GM15510 (cell line): ENCODE measurements around the gene FAM81B.

Experiments used
- POLR2A ChIP-seq: IDR thresholded peaks from 3 replicates; pipeline ENCODE4 v1.6.1; 2011; ENCODE audit warnings: borderline replicate concordance; ENCODE audit not compliant: insufficient read length; ENCODE audit errors: extremely low read depth

The FAM81B gene, protein sequence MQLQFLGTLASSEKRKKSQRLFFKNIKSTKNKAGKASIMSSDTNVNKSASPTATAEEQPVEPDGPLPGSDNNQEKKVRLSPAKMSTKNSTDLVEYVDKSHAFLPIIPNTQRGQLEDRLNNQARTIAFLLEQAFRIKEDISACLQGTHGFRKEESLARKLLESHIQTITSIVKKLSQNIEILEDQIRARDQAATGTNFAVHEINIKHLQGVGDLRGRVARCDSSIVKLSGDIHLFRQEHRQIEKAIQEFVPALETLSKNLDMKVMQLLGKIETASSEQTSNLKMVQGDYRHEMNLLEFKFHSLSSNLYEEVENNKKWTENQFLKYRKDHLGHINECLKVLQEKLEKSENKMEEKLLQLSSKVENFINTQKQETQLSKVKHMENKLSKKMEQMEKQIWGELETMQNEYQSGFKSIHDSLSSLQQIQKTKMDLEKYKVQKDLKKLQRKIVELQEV

DNA sequence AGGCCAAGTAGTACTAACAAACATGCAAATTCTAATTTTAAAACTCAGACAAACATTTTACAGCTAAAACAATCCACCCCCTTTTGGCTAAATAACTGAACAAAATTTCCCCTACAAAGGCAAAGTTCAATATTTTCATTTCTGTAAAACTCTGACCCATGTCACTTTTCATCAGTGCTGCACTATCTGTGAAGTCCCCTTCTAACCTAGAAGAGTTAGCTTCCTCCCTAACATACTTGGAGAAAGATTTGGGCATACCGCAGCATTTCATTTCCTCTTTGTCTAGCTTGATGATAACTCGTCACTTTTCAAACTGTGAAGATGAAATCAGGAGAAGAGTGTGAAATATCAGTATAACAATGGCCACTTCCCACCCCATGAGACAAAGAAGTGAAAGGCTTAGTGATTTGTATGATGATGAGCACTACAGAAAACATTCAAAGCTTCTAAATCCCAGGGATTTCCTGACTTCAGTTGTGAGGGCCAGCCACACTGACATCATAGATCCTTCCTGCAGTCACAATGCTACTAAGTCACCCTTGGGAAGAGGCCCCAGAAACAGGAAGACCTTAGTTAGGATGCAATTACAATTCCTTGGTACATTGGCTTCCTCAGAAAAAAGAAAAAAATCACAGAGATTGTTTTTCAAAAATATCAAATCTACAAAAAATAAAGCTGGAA is at the start of gene FAM81B:
Gene FAM81B, plus strand, starts transcription at position 555 of the 681 bp plus-strand sequence. Its CDS starts 24 bp downstream, at position 579.
- no peak for TF ChIP-seq POLR2A

DNA sequence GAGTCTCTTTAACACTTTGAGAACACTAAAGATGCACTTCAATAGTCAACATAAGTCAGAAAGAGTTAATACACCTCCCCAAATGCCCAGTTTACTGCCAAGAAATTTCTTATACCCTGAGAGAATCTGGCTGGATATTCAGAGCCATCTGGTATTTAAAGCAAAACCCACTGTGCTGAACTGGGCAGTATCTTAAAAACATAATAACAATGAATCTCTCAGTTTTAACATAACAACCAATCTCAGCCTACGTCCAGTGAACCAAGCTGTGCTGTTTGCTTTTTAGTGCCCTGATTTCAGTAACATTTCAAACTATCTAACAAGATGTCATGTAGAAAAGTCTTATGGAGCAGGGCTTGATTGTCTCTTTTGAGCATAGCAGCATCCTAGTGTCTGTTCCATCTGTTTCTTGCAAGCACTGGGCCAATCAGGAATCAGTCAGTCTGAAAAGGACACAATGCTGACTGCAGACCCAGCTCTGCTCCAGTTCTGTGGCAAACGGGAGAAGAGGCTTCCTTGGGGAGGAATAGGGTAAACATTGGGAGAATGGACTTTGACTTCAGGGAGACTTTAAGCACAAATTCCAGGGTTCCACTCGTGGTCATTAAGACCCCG is 43.6 kb upstream of the FAM81B start:
- TF ChIP-seq POLR2A, result no peak

DNA sequence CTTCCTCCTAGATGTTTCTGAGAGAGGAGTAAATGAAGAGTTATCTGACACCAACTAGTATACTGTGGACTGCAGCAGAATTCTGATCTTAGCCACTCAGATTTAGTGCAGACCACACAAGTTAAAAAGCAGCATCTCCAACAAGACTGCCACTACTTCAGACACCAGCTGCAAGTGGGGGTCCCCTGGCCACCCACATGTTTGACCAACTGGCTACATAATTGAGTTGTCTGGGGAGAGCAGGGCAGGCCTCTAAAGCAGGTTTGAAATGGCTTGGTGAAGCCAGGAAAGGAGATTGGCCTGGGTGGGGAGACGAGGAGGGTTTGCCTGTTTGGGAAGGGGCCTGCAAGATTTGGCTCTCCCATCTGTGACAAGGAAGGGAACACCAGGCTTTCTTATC is 40.5 kb upstream of the FAM81B start:
- TF ChIP-seq POLR2A, result no peak

DNA sequence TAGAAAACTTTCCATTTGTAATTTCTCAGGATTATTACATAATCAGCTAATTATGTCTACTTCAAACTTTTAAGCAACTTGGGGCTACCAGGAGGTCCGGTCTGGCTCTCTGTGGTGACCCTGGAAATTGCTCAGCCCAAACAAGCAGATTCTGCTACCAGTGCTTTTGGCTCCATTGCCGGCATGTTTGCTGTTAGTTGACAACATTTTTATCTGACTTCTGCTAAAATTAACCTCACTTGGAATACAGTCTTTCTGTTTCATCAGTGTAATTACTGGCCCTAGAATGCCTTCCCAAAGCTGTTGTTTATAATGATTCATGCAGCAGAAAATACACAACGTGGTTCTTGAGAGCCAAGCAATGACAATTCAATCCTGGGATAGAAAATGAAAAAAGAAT is 38.5 kb upstream of the FAM81B start:
- no peak for TF ChIP-seq POLR2A

DNA sequence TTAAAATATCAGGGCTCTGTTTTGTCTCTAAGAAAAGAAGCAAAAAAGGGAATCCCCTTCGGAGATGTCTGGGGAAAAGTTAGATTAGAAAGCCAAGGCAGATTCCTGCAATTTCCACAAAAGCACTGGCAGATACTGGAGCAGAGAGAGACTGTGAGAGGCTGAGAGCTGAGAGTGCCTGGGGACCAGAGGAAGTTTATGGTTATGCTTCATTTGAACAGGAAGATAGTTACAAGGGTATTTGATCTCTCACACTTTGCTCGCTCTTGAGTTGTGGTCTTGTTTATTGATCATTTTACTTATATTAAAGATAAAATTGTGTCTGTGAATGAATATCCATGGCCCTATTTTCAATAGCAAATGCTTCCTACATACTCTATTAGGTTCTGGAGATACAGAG is 32.8 kb upstream of the FAM81B start:
- no peak for TF ChIP-seq POLR2A

DNA sequence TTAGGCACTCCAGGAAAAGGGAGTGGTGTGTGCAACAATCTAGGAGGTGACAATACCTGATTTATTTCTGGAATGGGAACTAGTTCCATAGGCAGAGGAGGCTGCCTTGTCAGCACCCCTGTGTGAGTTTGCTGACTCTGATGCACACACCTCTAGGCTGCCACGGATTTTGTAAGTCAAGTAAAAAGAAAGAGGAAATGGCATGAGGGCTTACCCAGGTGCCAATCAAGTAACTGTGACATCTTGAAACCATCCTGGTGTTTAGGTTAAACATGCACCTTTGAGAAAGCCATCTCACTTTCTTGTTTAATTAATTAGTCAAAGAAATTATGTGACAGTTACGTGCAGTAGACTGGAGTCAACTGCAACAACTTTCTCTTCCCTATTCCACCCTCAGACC is 32.3 kb upstream of the FAM81B start:
- no peak for TF ChIP-seq POLR2A

DNA sequence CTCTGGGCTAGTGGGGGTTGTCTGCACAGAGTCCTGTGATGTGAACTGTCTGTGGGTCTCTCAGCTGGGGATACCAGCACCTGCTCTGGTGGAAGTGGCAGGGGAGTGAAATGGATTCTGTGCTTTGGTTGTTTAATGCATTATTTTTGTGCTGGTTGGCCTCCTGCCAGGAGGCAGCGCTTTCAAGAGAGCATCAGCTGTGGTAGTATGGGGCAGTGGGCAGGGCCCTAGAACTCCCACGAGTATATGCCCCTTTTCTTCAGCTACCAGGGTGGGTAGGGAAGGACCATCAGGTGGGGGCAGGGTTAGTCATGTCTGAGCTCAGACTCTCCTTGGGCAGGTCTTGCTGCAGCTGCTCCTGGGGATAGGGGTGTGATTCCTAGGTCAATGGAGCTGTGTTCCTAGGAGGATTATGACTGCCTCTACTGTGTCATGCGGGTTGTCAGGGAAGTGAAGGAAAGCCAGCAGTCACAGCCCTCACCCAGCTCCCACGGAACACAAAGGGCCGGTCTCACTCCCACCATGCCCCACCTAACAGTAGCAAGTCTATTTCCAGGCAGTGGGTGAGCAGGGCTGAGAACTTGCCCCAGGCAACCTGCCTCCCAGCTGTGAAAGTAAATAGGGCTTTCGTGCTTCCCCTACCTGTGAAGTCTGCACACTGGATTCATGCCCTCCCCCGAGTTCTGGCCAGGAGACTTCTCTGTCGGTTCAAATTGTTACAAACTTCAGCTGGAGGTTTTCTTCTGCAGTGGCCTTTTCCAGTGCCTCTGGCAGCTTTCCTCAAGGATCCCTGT is 25.7 kb upstream of the FAM81B start:
- no peak for TF ChIP-seq POLR2A

DNA sequence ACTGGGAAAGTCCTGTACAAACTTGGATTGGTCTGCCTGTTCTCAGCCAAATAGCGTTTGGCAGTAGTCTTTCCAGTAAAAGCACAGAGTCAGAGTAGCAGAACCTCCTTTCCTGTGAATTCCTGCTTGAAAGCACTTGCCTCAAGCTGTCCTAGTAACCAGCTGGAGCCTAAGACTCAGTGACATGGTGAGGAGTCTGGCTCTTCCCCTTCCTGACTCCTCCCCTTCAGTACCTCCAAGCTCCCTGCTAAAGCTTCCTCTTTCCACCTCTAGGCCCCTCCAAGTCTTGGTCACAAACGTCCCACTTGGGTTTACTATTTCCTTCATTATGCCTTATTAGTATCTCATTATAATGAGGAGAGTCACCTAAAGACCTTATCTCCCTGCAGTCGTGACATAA is 21.4 kb upstream of the FAM81B start:
- TF ChIP-seq POLR2A, result no peak

DNA sequence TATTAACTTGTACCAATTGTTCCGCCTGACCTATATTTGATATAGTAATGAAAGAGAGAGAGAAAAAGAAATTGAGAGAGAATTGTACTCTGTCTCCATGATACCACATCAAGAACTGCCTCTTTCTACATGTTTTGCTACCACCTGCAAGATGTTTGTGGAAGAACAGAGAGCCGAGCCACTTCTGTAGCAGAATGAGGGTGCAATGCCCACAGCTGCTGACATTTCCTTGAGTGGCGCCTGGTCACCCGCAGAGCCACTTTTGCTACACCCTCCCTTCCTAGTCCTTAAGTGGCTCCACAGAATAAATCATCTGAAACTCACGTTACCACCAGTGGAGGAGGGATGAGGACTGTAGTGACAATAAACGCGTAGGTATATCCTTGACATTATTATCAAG is 17.1 kb upstream of the FAM81B start:
- TF ChIP-seq POLR2A, result no peak

DNA sequence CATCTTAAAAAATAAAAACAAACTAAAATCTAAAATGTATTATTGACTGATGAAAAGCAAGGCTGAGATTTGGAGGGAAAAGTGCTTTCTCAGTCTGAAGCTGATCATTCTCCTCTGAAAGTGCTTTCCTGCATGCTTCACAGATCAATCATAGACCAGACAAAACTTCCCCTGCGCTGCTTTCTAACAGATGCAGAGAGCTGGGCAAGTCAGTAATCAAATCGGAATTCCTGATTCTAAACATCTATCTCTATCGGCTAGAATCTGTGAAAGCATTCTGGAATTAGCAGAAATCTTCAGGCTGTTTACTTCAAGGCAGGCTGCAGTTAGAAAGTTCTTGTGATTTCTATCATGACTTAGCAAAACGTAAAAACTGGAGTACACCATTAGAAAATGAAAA is 15.6 kb upstream of the FAM81B start:
- no peak for TF ChIP-seq POLR2A

DNA sequence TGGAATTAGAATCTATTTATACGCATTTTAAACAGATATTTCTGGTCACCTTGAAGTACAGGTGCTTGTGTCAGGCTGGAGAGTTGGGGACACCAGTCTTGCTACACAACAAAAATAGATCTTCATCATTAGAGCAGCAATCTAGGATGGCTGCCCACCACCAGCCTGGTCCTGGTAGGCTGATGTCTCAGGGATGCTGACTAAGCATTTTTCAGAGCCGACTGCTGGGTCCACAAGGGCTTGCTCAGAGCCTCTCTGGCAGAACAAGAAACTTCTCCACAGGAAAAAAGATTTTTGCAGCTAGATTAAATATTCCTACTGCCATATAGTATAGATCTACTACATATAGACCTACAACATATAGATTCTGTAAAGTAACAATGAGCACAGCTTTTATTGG is 12.0 kb upstream of the FAM81B start:
- TF ChIP-seq POLR2A, result no peak

DNA sequence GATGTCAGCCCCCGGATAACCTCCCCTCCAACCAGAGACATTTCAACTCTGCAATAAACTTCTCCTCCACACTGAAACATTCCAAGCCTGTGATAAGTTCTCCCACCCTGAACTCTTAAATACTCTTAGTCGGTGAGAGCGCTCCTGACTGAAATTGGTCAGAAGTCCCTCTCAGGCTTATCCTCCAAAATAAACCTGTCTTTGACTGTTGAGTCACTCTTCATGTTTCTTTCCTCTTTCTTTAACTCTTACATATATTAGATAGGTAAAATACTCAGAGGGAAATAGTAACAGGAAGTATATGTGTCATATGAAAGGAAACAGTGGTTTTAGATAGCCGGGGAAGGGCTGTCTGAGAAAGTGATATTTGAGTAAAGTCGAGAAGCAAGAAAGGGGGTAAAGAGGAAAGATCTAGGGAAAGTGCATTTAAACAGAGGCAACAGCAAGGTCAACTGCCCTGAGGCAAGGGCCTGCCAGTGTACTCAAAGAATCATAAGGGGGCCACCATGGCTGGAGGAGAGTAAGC is 11.0 kb upstream of the FAM81B start:
- no peak for TF ChIP-seq POLR2A

DNA sequence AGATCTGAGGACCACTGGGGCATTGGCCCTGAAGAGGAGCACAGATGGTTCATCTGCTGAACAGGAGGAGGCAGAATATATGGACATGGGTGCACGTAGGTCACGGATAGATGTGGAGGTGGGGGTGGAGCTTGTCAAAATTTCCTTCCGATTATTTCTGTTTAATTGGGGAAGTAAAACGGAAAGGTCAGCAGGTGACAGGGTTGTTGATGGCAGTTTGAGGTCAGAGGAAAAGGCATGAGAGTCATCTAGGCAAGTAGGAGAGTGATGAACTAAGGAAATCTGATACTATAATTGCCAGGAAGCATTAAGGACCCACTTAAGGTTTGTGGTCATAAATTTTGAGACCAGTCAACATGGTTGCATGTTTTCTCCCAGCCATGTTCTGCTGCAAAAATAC is 8.4 kb upstream of the FAM81B start:
- no peak for TF ChIP-seq POLR2A

DNA sequence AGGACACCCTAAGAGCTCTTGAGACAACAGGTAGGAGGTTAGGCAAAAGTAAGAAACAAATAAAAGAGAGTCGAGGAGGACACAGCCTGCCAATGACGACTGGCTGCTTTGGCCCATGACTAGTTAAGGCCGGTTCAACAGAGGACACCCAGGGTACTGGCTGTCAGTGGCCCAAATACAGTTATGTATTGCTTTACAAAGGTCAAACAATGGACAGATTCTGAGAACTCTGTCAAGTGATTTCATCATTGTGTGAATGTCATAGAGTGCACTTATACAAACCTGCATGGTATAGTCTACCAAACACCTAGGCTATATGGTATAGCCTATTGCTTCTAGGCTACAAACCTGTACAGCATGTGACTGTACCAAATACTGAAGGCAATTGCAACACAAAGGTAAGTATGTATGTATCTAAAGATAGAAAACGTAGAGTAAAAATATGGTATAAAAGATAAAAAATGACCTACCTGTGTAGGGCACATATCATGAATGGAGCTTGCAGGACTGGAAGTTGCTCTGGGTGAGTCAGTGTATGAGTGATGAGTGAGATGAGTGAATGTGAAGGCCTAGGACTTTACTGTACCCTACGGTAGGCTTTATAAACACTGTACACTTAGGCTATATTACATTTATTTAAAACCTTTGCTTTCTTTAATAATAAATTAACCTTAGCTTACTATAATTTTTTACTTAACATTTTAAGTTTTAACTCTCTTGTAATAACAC is 6.5 kb upstream of the FAM81B start:
- no peak for TF ChIP-seq POLR2A
